Brain microvascular endothelial cell (primary cell): ENCODE data around the gene DCDC2.
A peak's percentile ranks its signal among the peaks of the same experiment; 100 is the strongest.
"Not testable (repeated sequence)": the region's sequence is repeated elsewhere in the genome, so short reads cannot be mapped to it uniquely, and the experiment has no call there.

ENCODE experiments used
- DNase-seq: peaks from one replicate; pipeline ENCODE4 v3.0.0-alpha.2; 2020
- H3K27ac ChIP-seq: fragments of 250-450 bp; sonication (Bioruptor Pico); 2 replicates; pipeline ENCODE4 v1.5.1; 2020; ENCODE audit warnings: mild to moderate bottlenecking, moderate library complexity
- H3K27me3 ChIP-seq: fragments of 250-450 bp; sonication (Bioruptor Pico); replicated peaks from 2 replicates; pipeline ENCODE4 v1.5.1; 2020; ENCODE audit warnings: mild to moderate bottlenecking
- H3K36me3 ChIP-seq: fragments of 250-450 bp; sonication (Bioruptor Pico); replicated peaks from 2 replicates; pipeline ENCODE4 v1.5.1; 2020; ENCODE audit warnings: mild to moderate bottlenecking
- H3K4me3 ChIP-seq: 2 replicates; pipeline ENCODE4 v1.5.1; 2011; ENCODE audit warnings: low read depth, mild to moderate bottlenecking, control low read depth, low read length, moderate library complexity
- CTCF ChIP-seq: IDR thresholded peaks from 2 replicates; pipeline ENCODE4 v1.5.1; 2011; ENCODE audit warnings: low read depth, mild to moderate bottlenecking, moderate library complexity, low read length, control low read depth, inconsistent platforms; ENCODE audit errors: missing control alignments
- in situ Hi-C: cut with HindIII; loops from 2 replicates; pipeline ENCODE4 v1.10.0; 2017; ENCODE audit warnings: low sequenced_read_pairs, low pct_ligation_motif_present

DCDC2 gene

GRCh38 chr6:24223115-24223919, 134.5 kb downstream of the DCDC2 start:
- H3K27me3 ChIP-seq, result no peaks in the 10 kb centered on the region
- in situ Hi-C loops, result no loop called here
- no peak for DNase-seq
- H3K27ac ChIP-seq, result no peak overlapping the region
- TF ChIP-seq CTCF, result no peak
- no peaks in the 10 kb centered on the region for H3K36me3 ChIP-seq
- H3K4me3 ChIP-seq, result no peak overlapping the region

- H3K27ac ChIP-seq, result no peak overlapping the region
- H3K4me3 ChIP-seq, result no peak overlapping the region
- TF ChIP-seq CTCF, result no peak
- in situ Hi-C loops, result no loop called here
- H3K27me3 ChIP-seq, result no peaks in the 10 kb centered on the region
- H3K36me3 ChIP-seq, result no peaks in the 10 kb centered on the region
- no peak for DNase-seq
Observed at GRCh38 chr6:24219670-24220069, 138.2 kb downstream of the DCDC2 start.

GRCh38 chr6:24214984-24215383, 142.9 kb downstream of the DCDC2 start:
- in situ Hi-C loops, result no loop called here
- no peak for TF ChIP-seq CTCF
- no peaks in the 10 kb centered on the region for H3K36me3 ChIP-seq
- no peak overlapping the region for H3K4me3 ChIP-seq
- no peak for DNase-seq
- H3K27me3 ChIP-seq, result no peaks in the 10 kb centered on the region
- H3K27ac ChIP-seq, result no peak overlapping the region

GRCh38 chr6:24207413-24207812, 150.4 kb downstream of the DCDC2 start:
- in situ Hi-C loops, result no loop called here
- no peaks in the 10 kb centered on the region for H3K36me3 ChIP-seq
- H3K4me3 ChIP-seq, result no peak overlapping the region
- no peak for TF ChIP-seq CTCF
- H3K27ac ChIP-seq, result no peak overlapping the region
- no peak for DNase-seq
- no peaks in the 10 kb centered on the region for H3K27me3 ChIP-seq

- H3K36me3 ChIP-seq, result no peaks in the 10 kb centered on the region
- H3K4me3 ChIP-seq, result no peak overlapping the region
- in situ Hi-C loops, result no loop called here
- DNase-seq, result peak; percentile 41
- TF ChIP-seq CTCF, result peak; percentile 55
- no peak overlapping the region for H3K27ac ChIP-seq
- H3K27me3 ChIP-seq, result no peaks in the 10 kb centered on the region
Observed at GRCh38 chr6:24205020-24205492, 152.8 kb downstream of the DCDC2 start.

GRCh38 chr6:24204113-24204512, 153.7 kb downstream of the DCDC2 start:
- H3K36me3 ChIP-seq, H3K27me3 ChIP-seq, DNase-seq, H3K27ac ChIP-seq, H3K4me3 ChIP-seq, in situ Hi-C loops: not testable (repeated sequence)
